PC-9 (cell line): ENCODE results near the gene SRRT. TPM values are rescaled to one million over a fixed set of nuclear protein-coding genes. Genes with fewer than 3 reads are reported as not detected.
A peak's percentile ranks its signal among the peaks of the same experiment; 100 is the strongest.

Experiments used
- BruUV-seq: library from RNA; stranded (reverse); fragments of 400-500 nt; replicated peaks from 2 replicates; lab custom pipeline; 2021; lab: Mats Ljungman, UMichigan
- CTCF ChIA-PET: fragments of 300-600 bp; sonication (Branson Sonifier 250); formaldehyde crosslinking; loops from one replicate; lab custom pipeline; 2022; ENCODE audit warnings: antibody characterized with exemption; lab: Charles Lee
- POLR2A ChIA-PET: fragments of 300-600 bp; sonication (Branson Sonifier 250); formaldehyde crosslinking; loops from one replicate; lab custom pipeline; 2022; ENCODE audit warnings: antibody characterized with exemption; ENCODE audit not compliant: unreplicated experiment; lab: Charles Lee
- DNase-seq, 2 experiments: peaks; one replicate each; pipeline versions ENCODE4 v3.0.0 to v3.0.0-alpha.2; 2015 to 2022; ENCODE audit warnings: mixed read lengths in 1 of 2
- H2AFZ ChIP-seq: fragments of 200-600 bp; sonication (generic); 2 replicates; pipeline ENCODE4 v1.8.1; 2017; ENCODE audit warnings: antibody characterized with exemption
- H3F3A ChIP-seq: fragments of 200-600 bp; sonication (generic); 2 replicates; pipeline ENCODE4 v1.8.1; 2017; ENCODE audit warnings: antibody characterized with exemption, mild to moderate bottlenecking, low read depth; ENCODE audit not compliant: insufficient read depth
- H3K27ac ChIP-seq: fragments of 200-600 bp; sonication (generic); 2 replicates; pipeline ENCODE4 v1.6.1; 2016; ENCODE audit warnings: mixed run types
- H3K27me3 ChIP-seq: fragments of 200-600 bp; sonication (generic); 2 replicates; pipeline ENCODE4 v1.6.1; 2016; ENCODE audit warnings: low read depth, mixed run types; ENCODE audit not compliant: insufficient read depth
- H3K36me3 ChIP-seq: fragments of 200-600 bp; sonication (generic); 2 replicates; pipeline ENCODE4 v1.6.1; 2016; ENCODE audit warnings: low read depth, mixed run types
- H3K4me1 ChIP-seq: fragments of 200-600 bp; sonication (generic); replicated peaks from 2 replicates; pipeline ENCODE4 v1.6.1; 2016; ENCODE audit warnings: mixed run types; ENCODE audit not compliant: insufficient read depth
- H3K4me2 ChIP-seq: fragments of 200-600 bp; sonication (generic); 2 replicates; pipeline ENCODE4 v1.6.1; 2017; ENCODE audit warnings: mixed run types
- H3K4me3 ChIP-seq: fragments of 200-600 bp; sonication (generic); 2 replicates; pipeline ENCODE4 v1.6.1; 2016; ENCODE audit warnings: mixed run types
- H3K79me2 ChIP-seq: fragments of 200-600 bp; sonication (generic); 2 replicates; pipeline ENCODE4 v1.6.1; 2017; ENCODE audit warnings: low read depth, mixed run types
- H3K9me2 ChIP-seq: fragments of 200-600 bp; sonication (generic); 2 replicates; pipeline ENCODE4 v1.8.1; 2017; ENCODE audit warnings: mild to moderate bottlenecking; ENCODE audit not compliant: insufficient read depth
- H3K9me3 ChIP-seq: fragments of 200-600 bp; sonication (generic); 2 replicates; pipeline ENCODE4 v1.8.1; 2016; ENCODE audit warnings: low read depth; ENCODE audit not compliant: insufficient read depth
- H4K20me1 ChIP-seq: fragments of 200-600 bp; sonication (generic); 2 replicates; pipeline ENCODE4 v1.8.1; 2017; ENCODE audit not compliant: insufficient read depth
- EZH2 ChIP-seq: fragments of 200-600 bp; sonication (generic); IDR thresholded peaks from 2 replicates; pipeline ENCODE4 v1.8.0; 2017; ENCODE audit warnings: antibody characterized with exemption, low read depth
- intact Hi-C: fragments of 100-400 bp; cut with micrococcal nuclease; formaldehyde crosslinking; loops from one replicate; pipeline ENCODE4 v1.10.0; 2022; ENCODE audit not compliant: unreplicated experiment
- total RNA-seq: library from RNA; stranded (reverse); gene quantifications from 2 replicates; pipeline ENCODE4 v1.2.3, GENCODE V29; 2021
- TF ChIP-seq, protein P1 (sequence below): fragments of 200-600 bp; sonication (generic); conservative IDR thresholded peaks from 2 replicates; pipeline ENCODE4 v1.6.1; 2017; ENCODE audit warnings: mixed run types, antibody characterized with exemption, mild to moderate bottlenecking, moderate library complexity

The SRRT gene
- total RNA-seq, 1 experiment from 2014 or later: 144 TPM

DNA sequence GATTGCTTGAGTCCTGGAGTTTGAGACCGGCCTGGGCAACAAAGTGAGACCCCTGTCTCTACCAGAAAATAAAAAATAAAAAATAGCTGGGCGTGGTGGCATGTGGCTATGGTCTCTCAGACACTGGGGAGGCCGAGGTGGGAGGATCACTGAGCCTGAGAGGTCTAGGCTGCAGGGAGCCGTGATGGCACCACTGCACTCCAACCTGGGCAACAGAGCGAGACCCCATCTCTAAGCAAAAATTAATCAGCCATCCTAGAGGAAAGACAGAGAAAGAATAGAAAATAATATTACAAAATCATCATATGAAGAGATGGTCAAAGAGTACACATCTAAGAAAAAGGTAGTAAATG is 42.6 kb upstream of the SRRT start:
- no TSS peak for BruUV-seq
- TF ChIP-seq EZH2: no peak
- TF ChIP-seq, protein P1, sequence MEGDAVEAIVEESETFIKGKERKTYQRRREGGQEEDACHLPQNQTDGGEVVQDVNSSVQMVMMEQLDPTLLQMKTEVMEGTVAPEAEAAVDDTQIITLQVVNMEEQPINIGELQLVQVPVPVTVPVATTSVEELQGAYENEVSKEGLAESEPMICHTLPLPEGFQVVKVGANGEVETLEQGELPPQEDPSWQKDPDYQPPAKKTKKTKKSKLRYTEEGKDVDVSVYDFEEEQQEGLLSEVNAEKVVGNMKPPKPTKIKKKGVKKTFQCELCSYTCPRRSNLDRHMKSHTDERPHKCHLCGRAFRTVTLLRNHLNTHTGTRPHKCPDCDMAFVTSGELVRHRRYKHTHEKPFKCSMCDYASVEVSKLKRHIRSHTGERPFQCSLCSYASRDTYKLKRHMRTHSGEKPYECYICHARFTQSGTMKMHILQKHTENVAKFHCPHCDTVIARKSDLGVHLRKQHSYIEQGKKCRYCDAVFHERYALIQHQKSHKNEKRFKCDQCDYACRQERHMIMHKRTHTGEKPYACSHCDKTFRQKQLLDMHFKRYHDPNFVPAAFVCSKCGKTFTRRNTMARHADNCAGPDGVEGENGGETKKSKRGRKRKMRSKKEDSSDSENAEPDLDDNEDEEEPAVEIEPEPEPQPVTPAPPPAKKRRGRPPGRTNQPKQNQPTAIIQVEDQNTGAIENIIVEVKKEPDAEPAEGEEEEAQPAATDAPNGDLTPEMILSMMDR: no peak
- DNase-seq: no peak
- H3K4me3 ChIP-seq: no peak overlapping the region
- no peaks in the 10 kb centered on the region for H3K36me3 ChIP-seq
- ChIA-PET CTCF (interaction anchor here (0.6 kb wide), 1 partner anchor 60 kb away, joined by 12 read pairs; no protein-coding TSS in a partner anchor), POLR2A (interaction anchor here (0.7 kb wide), 1 partner anchor 57 kb away, joined by 3 read pairs; the partner anchor contains the start of gene UFSP1)
- H3K4me1 ChIP-seq: no peaks in the 10 kb centered on the region
- 0 out of 2 replicates have a peak, but pooled peaks cover 3% of the 10 kb centered on the region for H3F3A ChIP-seq
- H3K9me3 ChIP-seq: no peaks in the 10 kb centered on the region
- intact Hi-C loops: no loop called here
- H3K4me2 ChIP-seq: no peak overlapping the region
- no peak overlapping the region for H3K27ac ChIP-seq
- no peak overlapping the region for H2AFZ ChIP-seq
- H3K27me3 ChIP-seq: no peaks in the 10 kb centered on the region
- H3K79me2 ChIP-seq: no peaks in the 10 kb centered on the region
- H4K20me1 ChIP-seq: no peaks in the 10 kb centered on the region
- H3K9me2 ChIP-seq: no peaks in the 10 kb centered on the region

DNA sequence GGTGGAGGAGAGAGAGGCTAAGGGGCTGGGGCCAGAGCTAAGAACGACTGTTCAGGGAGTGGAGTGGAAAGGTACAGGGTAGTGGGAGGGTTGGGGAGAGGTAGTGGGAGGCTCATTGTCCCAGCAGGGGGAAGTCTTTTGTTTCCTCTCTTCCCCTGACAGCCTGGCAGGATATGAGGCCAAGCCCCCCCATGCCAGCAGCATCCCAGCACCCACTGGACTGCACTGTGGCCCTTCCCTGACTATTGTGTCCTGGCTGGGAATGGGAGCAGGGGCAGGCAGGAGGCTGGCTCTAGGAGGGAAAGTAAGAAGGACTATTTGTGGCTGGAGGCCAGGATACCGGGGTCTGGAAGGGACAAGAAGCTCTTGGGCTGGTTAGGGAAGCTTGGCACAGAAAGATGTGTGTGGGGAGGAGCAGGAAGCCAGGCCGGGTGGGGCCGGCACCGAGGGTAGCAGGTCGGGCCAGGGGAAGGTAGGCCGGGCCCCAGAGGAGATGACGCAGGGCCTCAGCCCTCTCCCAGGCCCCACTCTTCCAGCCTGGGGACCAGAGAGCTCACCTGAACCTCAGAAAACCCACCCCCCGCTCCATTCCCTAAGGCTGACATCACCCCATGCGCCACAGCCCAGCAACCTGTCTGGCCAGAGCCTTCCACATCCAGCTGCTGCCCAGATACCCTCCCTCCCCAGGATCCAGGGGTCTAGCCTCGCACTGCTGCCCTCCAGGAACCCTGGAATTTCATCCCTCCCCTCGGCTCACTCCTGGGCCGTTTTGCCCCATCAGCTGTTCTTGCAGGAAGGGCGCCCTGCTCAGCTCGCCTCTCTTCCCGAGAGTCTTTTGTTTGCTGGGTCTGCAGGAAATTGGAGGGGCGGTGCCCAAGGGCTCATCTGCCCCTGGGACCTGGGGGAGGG is 38.7 kb upstream of the SRRT start:
- peak in 1 of 2 experiments; percentile 89 for DNase-seq

DNA sequence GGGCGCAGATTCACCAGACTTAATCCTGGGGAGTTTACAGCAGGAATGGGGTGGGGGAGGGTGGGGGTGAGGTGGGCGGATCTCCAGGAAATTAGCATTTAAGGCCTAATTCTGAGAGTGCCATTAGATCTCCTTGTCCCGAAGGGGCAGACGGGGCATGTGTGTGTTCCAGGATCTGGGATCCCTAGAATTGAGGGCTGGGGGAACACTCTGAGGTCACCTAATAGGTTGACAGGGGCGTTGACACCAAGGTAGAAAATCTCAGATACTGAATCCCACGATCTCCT is 38.1 kb upstream of the SRRT start:
- no peaks in the 10 kb centered on the region for H3K9me2 ChIP-seq
- TF ChIP-seq, protein P1: no peak
- TF ChIP-seq EZH2: no peak
- ChIA-PET POLR2A (interaction anchor here (0.6 to 1.0 kb wide), 5 partner anchors 9 to 1370 kb away, joined by 3 to 33 read pairs (median 8); partner anchors contain the start of genes EPHB4, POP7 and SRRT), CTCF (interaction anchor here (0.6 to 1.1 kb wide), 2 partner anchors 35 to 131 kb away, joined by 3 to 6 read pairs; partner anchors contain the start of gene POP7)
- no peaks in the 10 kb centered on the region for H3K27me3 ChIP-seq
- intact Hi-C loops: loop anchor here (1.0 kb wide), 1 partner anchor 9 kb away; the partner anchor contains the start of gene EPHB4
- no peaks in the 10 kb centered on the region for H3K4me1 ChIP-seq
- H3K27ac ChIP-seq: no peak overlapping the region
- H3K4me2 ChIP-seq: no peak overlapping the region
- H3K79me2 ChIP-seq: no peaks in the 10 kb centered on the region
- DNase-seq: no peak
- H2AFZ ChIP-seq: 0 out of 2 replicates have a peak overlapping the region, but pooled peaks have one; percentile 66
- no peaks in the 10 kb centered on the region for H3K9me3 ChIP-seq
- 0 out of 2 replicates have a peak, but pooled peaks cover 3% of the 10 kb centered on the region for H3F3A ChIP-seq
- H3K4me3 ChIP-seq: peak overlapping the region; percentile 33; the same call in 1 of the 2 replicates
- no TSS peak for BruUV-seq
- no peaks in the 10 kb centered on the region for H4K20me1 ChIP-seq
- H3K36me3 ChIP-seq: no peaks in the 10 kb centered on the region

More for the DNA sequence above, 38.7 kb upstream of the SRRT start:
- no peak overlapping the region for H3K4me3 ChIP-seq
- H3K9me3 ChIP-seq: no peaks in the 10 kb centered on the region
- H3K36me3 ChIP-seq: no peaks in the 10 kb centered on the region
- ChIA-PET POLR2A (interaction anchor here (0.6 to 1.0 kb wide), 10 partner anchors 9 to 1370 kb away, joined by 3 to 33 read pairs (median 4); partner anchors contain the start of genes EPHB4, MOSPD3, POP7 and PPP1R35), CTCF (interaction anchor here (0.6 to 1.3 kb wide), 6 partner anchors 9 to 131 kb away, joined by 3 to 6 read pairs (median 4); partner anchors contain the start of genes EPHB4 and POP7)
- intact Hi-C loops: loop anchor here (1.0 kb wide), 1 partner anchor 9 kb away; the partner anchor contains the start of gene EPHB4
- H3K79me2 ChIP-seq: no peaks in the 10 kb centered on the region
- TF ChIP-seq, protein P1: no peak
- no peak for TF ChIP-seq EZH2
- 0 out of 2 replicates have a peak, but pooled peaks cover 3% of the 10 kb centered on the region for H3F3A ChIP-seq
- H3K27ac ChIP-seq: no peak overlapping the region
- H3K27me3 ChIP-seq: no peaks in the 10 kb centered on the region
- H4K20me1 ChIP-seq: no peaks in the 10 kb centered on the region
- H3K4me2 ChIP-seq: no peak overlapping the region
- TSS peak; percentile 17 for BruUV-seq
- no peaks in the 10 kb centered on the region for H3K4me1 ChIP-seq
- H3K9me2 ChIP-seq: no peaks in the 10 kb centered on the region
- no peak overlapping the region for H2AFZ ChIP-seq
